Measurements from ENCODE around the gene CHRM1. TPM values are rescaled to one million over a fixed set of nuclear protein-coding genes. Genes with fewer than 3 reads are reported as not detected.

Gene CHRM1
- total RNA-seq, 2 experiments from 2014 or later = not detected

GRCh38 chr11:62961017-62961570 lies 39.9 kb upstream of the CHRM1 start:
- H3K9me3 ChIP-seq (ENCODE audit: low read length) = no peaks in the 10 kb centered on the region
- H3K79me2 ChIP-seq (ENCODE audit: insufficient read depth, low read depth, low read length) = no peaks in the 10 kb centered on the region
- ChIA-PET POLR2A (no interaction called here), CTCF (ENCODE audit: unreplicated experiment) (no interaction called here)
- no peak for DNase-seq (ENCODE audit: low spot score)
- intact Hi-C loops (cut with micrococcal nuclease; ENCODE audit: unreplicated experiment) = no loop called here
- no peak overlapping the region for H3K27ac ChIP-seq (ENCODE audit: low read depth, low read length, poor library complexity, severe bottlenecking)
- no peaks in the 10 kb centered on the region for H3K4me1 ChIP-seq (ENCODE audit: insufficient read depth, low read length, poor library complexity, severe bottlenecking)
- H3K9me2 ChIP-seq (ENCODE audit: insufficient read depth, low read length) = no peaks in the 10 kb centered on the region
- H3K4me3 ChIP-seq (ENCODE audit: low read depth, low read length, poor library complexity, severe bottlenecking) = no peak overlapping the region
- H2AFZ ChIP-seq (ENCODE audit: low read length) = no peak overlapping the region
- no peaks in the 10 kb centered on the region for H4K20me1 ChIP-seq (ENCODE audit: insufficient read depth, low read length)
- BruUV-seq (replicated peaks) = no TSS peak
- H3K4me2 ChIP-seq (ENCODE audit: low read length) = no peak overlapping the region
- TF ChIP-seq EZH2phosphoT487 (IDR thresholded peaks at IDR 0.05; ENCODE audit: borderline replicate concordance, low read depth, low read length) (no peak), CTCF (conservative IDR thresholded peaks at IDR 0.05; ENCODE audit: low read length) (no peak)
- no peaks in the 10 kb centered on the region for H3K36me3 ChIP-seq (ENCODE audit: insufficient read depth, low read length)

- Histone ChIP-seq H2AFZ (ENCODE audit: low read length) (no peak overlapping the region), H3K36me3 (ENCODE audit: insufficient read depth, low read length) (no peaks in the 10 kb centered on the region), H3K79me2 (ENCODE audit: insufficient read depth, low read depth, low read length) (no peaks in the 10 kb centered on the region), H3K27ac (ENCODE audit: low read depth, low read length, poor library complexity, severe bottlenecking) (no peak overlapping the region), H3K4me2 (ENCODE audit: low read length) (no peak overlapping the region), H3K4me1 (ENCODE audit: insufficient read depth, low read length, poor library complexity, severe bottlenecking) (no peaks in the 10 kb centered on the region), H4K20me1 (ENCODE audit: insufficient read depth, low read length) (no peaks in the 10 kb centered on the region), H3K9me3 (ENCODE audit: low read length) (no peaks in the 10 kb centered on the region), H3K4me3 (ENCODE audit: low read depth, low read length, poor library complexity, severe bottlenecking) (no peak overlapping the region), H3K9me2 (ENCODE audit: insufficient read depth, low read length) (no peaks in the 10 kb centered on the region)
- intact Hi-C loops (cut with micrococcal nuclease; ENCODE audit: unreplicated experiment) = no loop called here
- no TSS peak for BruUV-seq (replicated peaks)
- TF ChIP-seq CTCF (conservative IDR thresholded peaks at IDR 0.05; ENCODE audit: low read length) = no peak
- no peak for TF ChIP-seq EZH2phosphoT487 (IDR thresholded peaks at IDR 0.05; ENCODE audit: borderline replicate concordance, low read depth, low read length)
- DNase-seq (ENCODE audit: low spot score) = no peak
- ChIA-PET CTCF (ENCODE audit: unreplicated experiment) (no interaction called here), POLR2A (no interaction called here)
Measured at GRCh38 chr11:62959422-62959980, 38.3 kb upstream of the CHRM1 start.

- H4K20me1 ChIP-seq (ENCODE audit: insufficient read depth, low read length) = no peaks in the 10 kb centered on the region
- DNase-seq (ENCODE audit: low spot score) = no peak
- ChIA-PET CTCF (ENCODE audit: unreplicated experiment) (no interaction called here), POLR2A (no interaction called here)
- TF ChIP-seq EZH2phosphoT487 (IDR thresholded peaks at IDR 0.05; ENCODE audit: borderline replicate concordance, low read depth, low read length) = no peak
- no peak for TF ChIP-seq CTCF (conservative IDR thresholded peaks at IDR 0.05; ENCODE audit: low read length)
- H3K79me2 ChIP-seq (ENCODE audit: insufficient read depth, low read depth, low read length) = no peaks in the 10 kb centered on the region
- no peak overlapping the region for H3K27ac ChIP-seq (ENCODE audit: low read depth, low read length, poor library complexity, severe bottlenecking)
- no peak overlapping the region for H3K4me2 ChIP-seq (ENCODE audit: low read length)
- no peaks in the 10 kb centered on the region for H3K9me2 ChIP-seq (ENCODE audit: insufficient read depth, low read length)
- no peaks in the 10 kb centered on the region for H3K4me1 ChIP-seq (ENCODE audit: insufficient read depth, low read length, poor library complexity, severe bottlenecking)
- H3K36me3 ChIP-seq (ENCODE audit: insufficient read depth, low read length) = no peaks in the 10 kb centered on the region
- no TSS peak for BruUV-seq (replicated peaks)
- no peak overlapping the region for H2AFZ ChIP-seq (ENCODE audit: low read length)
- no peaks in the 10 kb centered on the region for H3K9me3 ChIP-seq (ENCODE audit: low read length)
- no peak overlapping the region for H3K4me3 ChIP-seq (ENCODE audit: low read depth, low read length, poor library complexity, severe bottlenecking)
- intact Hi-C loops (cut with micrococcal nuclease; ENCODE audit: unreplicated experiment) = no loop called here
Measured at GRCh38 chr11:62958547-62959421, 37.6 kb upstream of the CHRM1 start.
